Endothelial cell of umbilical vein (primary cell): ENCODE measurements around the gene DSCAML1.

Experiments used
- EZH2 ChIP-seq: IDR thresholded peaks from 2 replicates; pipeline ENCODE4 v1.6.1; 2012; ENCODE audit warnings: borderline replicate concordance, low read depth, mild to moderate bottlenecking, moderate library complexity, low read length, inconsistent platforms; ENCODE audit not compliant: severe bottlenecking
- FOS ChIP-seq: IDR thresholded peaks from 2 replicates; pipeline ENCODE4 v1.6.1; 2011; ENCODE audit warnings: mild to moderate bottlenecking, low read length, moderate library complexity, borderline replicate concordance; ENCODE audit not compliant: insufficient read depth
- TF ChIP-seq, protein P1 (sequence below), 2 donors: IDR thresholded peaks; 1 replicate in 1 of 2; 2 replicates in 1 of 2; pipeline ENCODE4 v1.5.1; 2011; ENCODE audit warnings: low read length in 2 of 2, mild to moderate bottlenecking in 2 of 2, moderate library complexity in 2 of 2, control low read depth in 1 of 2, inconsistent platforms in 1 of 2, low read depth in 1 of 2; ENCODE audit not compliant: insufficient read depth in 1 of 2; ENCODE audit errors: extremely low read depth in 1 of 2

DNA sequence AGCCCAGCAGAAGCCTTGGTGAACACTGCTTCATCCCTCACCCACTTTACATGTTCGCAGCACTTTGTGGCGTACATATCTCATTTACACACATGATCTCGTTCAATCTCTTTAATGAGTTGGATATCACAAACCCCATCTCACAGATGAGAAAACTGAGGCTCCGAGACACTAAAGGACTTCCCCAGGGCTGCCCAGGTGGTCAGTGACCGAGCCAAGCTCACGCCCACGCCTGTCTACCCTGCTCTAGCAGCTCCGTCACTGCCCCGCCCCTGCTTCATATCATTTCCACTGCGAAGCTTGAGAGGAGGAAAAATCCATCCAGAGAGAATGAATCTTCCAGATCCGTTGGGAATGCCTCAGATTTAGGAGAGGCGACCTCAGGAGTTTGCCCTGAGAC, 11.8 kb upstream of the DSCAML1 start:
- TF ChIP-seq, protein P1, sequence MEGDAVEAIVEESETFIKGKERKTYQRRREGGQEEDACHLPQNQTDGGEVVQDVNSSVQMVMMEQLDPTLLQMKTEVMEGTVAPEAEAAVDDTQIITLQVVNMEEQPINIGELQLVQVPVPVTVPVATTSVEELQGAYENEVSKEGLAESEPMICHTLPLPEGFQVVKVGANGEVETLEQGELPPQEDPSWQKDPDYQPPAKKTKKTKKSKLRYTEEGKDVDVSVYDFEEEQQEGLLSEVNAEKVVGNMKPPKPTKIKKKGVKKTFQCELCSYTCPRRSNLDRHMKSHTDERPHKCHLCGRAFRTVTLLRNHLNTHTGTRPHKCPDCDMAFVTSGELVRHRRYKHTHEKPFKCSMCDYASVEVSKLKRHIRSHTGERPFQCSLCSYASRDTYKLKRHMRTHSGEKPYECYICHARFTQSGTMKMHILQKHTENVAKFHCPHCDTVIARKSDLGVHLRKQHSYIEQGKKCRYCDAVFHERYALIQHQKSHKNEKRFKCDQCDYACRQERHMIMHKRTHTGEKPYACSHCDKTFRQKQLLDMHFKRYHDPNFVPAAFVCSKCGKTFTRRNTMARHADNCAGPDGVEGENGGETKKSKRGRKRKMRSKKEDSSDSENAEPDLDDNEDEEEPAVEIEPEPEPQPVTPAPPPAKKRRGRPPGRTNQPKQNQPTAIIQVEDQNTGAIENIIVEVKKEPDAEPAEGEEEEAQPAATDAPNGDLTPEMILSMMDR (IDR thresholded peaks at IDR 0.05; ENCODE audit: extremely low read depth in 1 of 2, insufficient read depth in 1 of 2, low read depth in 1 of 2, low read length in 2 of 2) = no peak
- no peak for TF ChIP-seq EZH2
- no peak for TF ChIP-seq FOS
